HepG2 (cell line): ENCODE data around the gene FECH. TPM values are rescaled to one million over a fixed set of nuclear protein-coding genes. Genes with fewer than 3 reads are reported as not detected.
A peak's percentile ranks its signal among the peaks of the same experiment; 100 is the strongest.

Source experiments
- ATAC-seq: fragments of 200-7000 bp; cut with Tn5 transposase; 3 replicates; pipeline ENCODE4 v1.9.1; 2020; ENCODE audit warnings: mild to moderate bottlenecking, moderate library complexity
- BruUV-seq: library from RNA; stranded (reverse); fragments of 400-500 nt; replicated peaks from 2 replicates; lab custom pipeline; 2021; lab: Mats Ljungman, UMichigan
- CTCF ChIA-PET: fragments of 300-600 bp; formaldehyde crosslinking; extraction: SDS; loops from one replicate; lab custom pipeline; 2021; ENCODE audit warnings: low total read pairs, inconsistent platforms, low intra/inter-chr PET ratio; lab: Yijun Ruan, JAX
- POLR2A ChIA-PET: fragments of 350-600 bp; sonication (Branson Sonifier 250); formaldehyde crosslinking; loops from one replicate; lab custom pipeline; 2020; ENCODE audit warnings: antibody characterized with exemption, inconsistent platforms; lab: Yijun Ruan, JAX
- DNase-seq: peaks from one replicate; pipeline ENCODE4 v3.0.0-alpha.2; 2015; ENCODE audit warnings: low spot score
- FAIRE-seq: peaks from 3 replicates; lab custom pipeline; 2011; peaks lifted over from hg19 to GRCh38; lab: Jason Lieb, UNC
- H2AFZ ChIP-seq: one replicate; pipeline ENCODE4 v1.6.1; 2011; ENCODE audit warnings: low read length, inconsistent platforms
- H3K27ac ChIP-seq: fragments of 300-600 bp; 3 replicates; pipeline ENCODE4 v1.8.0; 2011; ENCODE audit warnings: mixed run types, mild to moderate bottlenecking, mixed read lengths, low read length, inconsistent platforms; ENCODE audit not compliant: insufficient read depth; ENCODE audit errors: extremely low read length
- H3K27me3 ChIP-seq, 2 experiments: fragments of 200-600 bp in 1 of 2; 2 replicates in 1 of 2; 3 replicates in 1 of 2; pipeline versions ENCODE4 v1.6.0 to v1.8.0; 2011; ENCODE audit warnings: low read length in 2 of 2, mild to moderate bottlenecking in 2 of 2, moderate library complexity in 2 of 2, inconsistent platforms in 1 of 2; ENCODE audit not compliant: insufficient read depth in 2 of 2, control insufficient read depth in 1 of 2
- H3K36me3 ChIP-seq, 2 experiments: fragments of 200-600 bp in 1 of 2; replicated peaks in 1 of 2; 2 replicates in 1 of 2; 3 replicates in 1 of 2; pipeline versions ENCODE4 v1.5.1 to v1.8.0; 2011; ENCODE audit warnings: low read length in 2 of 2, inconsistent platforms in 1 of 2; ENCODE audit not compliant: insufficient read depth in 2 of 2, control insufficient read depth in 1 of 2
- H3K4me1 ChIP-seq: 2 replicates; pipeline ENCODE4 v1.5.1; 2012; ENCODE audit warnings: low read length, inconsistent platforms; ENCODE audit not compliant: insufficient read depth
- H3K4me2 ChIP-seq: 2 replicates; pipeline ENCODE4 v1.6.0; 2011; ENCODE audit warnings: low read depth, low read length, inconsistent platforms
- H3K4me3 ChIP-seq, 3 experiments: fragments of 200-600 bp in 1 of 3; sonication (generic), shearing (Covaris generic) in 1 of 3; replicated peaks in 1 of 3; 2 replicates each; pipeline ENCODE4 v1.5.1; 2011 to 2016; ENCODE audit warnings: low read length in 3 of 3, inconsistent platforms in 2 of 3, low read depth in 2 of 3, mild to moderate bottlenecking in 2 of 3, control low read depth in 1 of 3, mixed read lengths in 1 of 3; ENCODE audit not compliant: insufficient read depth in 1 of 3
- H3K79me2 ChIP-seq: one replicate; pipeline ENCODE4 v1.6.1; 2011; ENCODE audit warnings: low read length, inconsistent platforms; ENCODE audit not compliant: insufficient read depth
- H3K9ac ChIP-seq: 2 replicates; pipeline ENCODE4 v1.6.0; 2011; ENCODE audit warnings: mild to moderate bottlenecking, low read depth, low read length, inconsistent platforms; ENCODE audit not compliant: insufficient read depth
- H3K9me3 ChIP-seq: 2 replicates; pipeline ENCODE4 v1.5.1; 2012; ENCODE audit warnings: mild to moderate bottlenecking, low read length
- H4K20me1 ChIP-seq: 2 replicates; pipeline ENCODE4 v1.6.0; 2011; ENCODE audit warnings: inconsistent platforms, mild to moderate bottlenecking, low read length, moderate library complexity; ENCODE audit not compliant: insufficient read depth
- AHDC1 ChIP-seq: sonication (generic); formaldehyde crosslinking; IDR thresholded peaks from 2 replicates; pipeline ENCODE4 v1.5.1; 2020; ENCODE audit warnings: mild to moderate bottlenecking, missing genetic modification reagents, borderline replicate concordance
- HOXA5 ChIP-seq: sonication (generic); formaldehyde crosslinking; IDR thresholded peaks from 2 replicates; pipeline ENCODE4 v1.4.0; 2020; ENCODE audit warnings: missing genetic modification reagents
- KAT7 ChIP-seq: IDR thresholded peaks from 2 replicates; pipeline ENCODE4 v1.6.1; 2018; ENCODE audit warnings: borderline replicate concordance, missing compliant biosample characterization
- NCOR1 ChIP-seq: fragments of 200-600 bp; sonication (generic); IDR thresholded peaks from 2 replicates; pipeline ENCODE4 v1.7.0; 2017; ENCODE audit warnings: antibody characterized with exemption, low read length, borderline replicate concordance
- NONO ChIP-seq, 2 experiments: fragments of 450-650 bp in 1 of 2; sonication (generic) in 1 of 2; formaldehyde crosslinking in 1 of 2; IDR thresholded peaks in 1 of 2; conservative IDR thresholded peaks in 1 of 2; 2 replicates each; pipeline versions ENCODE4 v1.6.1 to v1.8.0; 2017 to 2022; ENCODE audit warnings: mild to moderate bottlenecking in 1 of 2, missing genetic modification reagents in 1 of 2, moderate library complexity in 1 of 2
- ONECUT2 ChIP-seq: sonication (generic); formaldehyde crosslinking; IDR thresholded peaks from 2 replicates; pipeline ENCODE4 v1.4.0; 2020; ENCODE audit warnings: missing genetic modification reagents
- PHF5A ChIP-seq: IDR thresholded peaks from one replicate; pipeline ENCODE4 v1.6.1; 2018; ENCODE audit warnings: low read depth, missing genetic modification reagents; ENCODE audit not compliant: unreplicated experiment
- PPARG ChIP-seq: conservative IDR thresholded peaks from 2 replicates; pipeline ENCODE4 v1.6.1; 2016; ENCODE audit warnings: missing biosample characterization, missing genetic modification reagents
- SMYD3 ChIP-seq: sonication (generic); formaldehyde crosslinking; IDR thresholded peaks from 2 replicates; pipeline ENCODE4 v1.8.1; 2023; ENCODE audit warnings: mild to moderate bottlenecking, missing genetic modification reagents
- TGIF2 ChIP-seq: IDR thresholded peaks from 2 replicates; pipeline ENCODE4 v1.6.1; 2016; ENCODE audit warnings: control low read depth, missing compliant biosample characterization
- U2AF1 ChIP-seq: fragments of 200-400 bp; formaldehyde crosslinking; optimal IDR thresholded peaks from 2 replicates; pipeline ENCODE3; 2017; ENCODE audit warnings: mild to moderate bottlenecking, low read depth, low read length
- XRCC5 ChIP-seq: fragments of 200-400 bp; formaldehyde crosslinking; optimal IDR thresholded peaks from 2 replicates; pipeline ENCODE3; 2017; ENCODE audit warnings: mild to moderate bottlenecking, low read length
- ZBTB10 ChIP-seq: sonication (generic); formaldehyde crosslinking; IDR thresholded peaks from 2 replicates; pipeline ENCODE4 v1.4.0; 2020; ENCODE audit warnings: missing genetic modification reagents, borderline replicate concordance
- ZKSCAN1 ChIP-seq: fragments of 150-350 bp; IDR thresholded peaks from 2 replicates; pipeline ENCODE4 v1.6.1; 2014; ENCODE audit warnings: low read length
- ZNF678 ChIP-seq: sonication (generic); formaldehyde crosslinking; IDR thresholded peaks from 2 replicates; pipeline ENCODE4 v1.4.0; 2020; ENCODE audit warnings: mild to moderate bottlenecking, missing genetic modification reagents
- ZNF776 ChIP-seq: sonication (generic); formaldehyde crosslinking; IDR thresholded peaks from 2 replicates; pipeline ENCODE4 v1.4.0; 2020; ENCODE audit warnings: mild to moderate bottlenecking, missing genetic modification reagents
- ZNF777 ChIP-seq: sonication (generic); formaldehyde crosslinking; IDR thresholded peaks from 2 replicates; pipeline ENCODE4 v1.4.0; 2020; ENCODE audit warnings: missing genetic modification reagents
- ZNF83 ChIP-seq: sonication (generic); formaldehyde crosslinking; IDR thresholded peaks from 2 replicates; pipeline ENCODE4 v1.4.0; 2020; ENCODE audit warnings: missing genetic modification reagents, mild to moderate bottlenecking, borderline replicate concordance
- WGBS: methylation state at CpG from one replicate; pipeline ENCODE4 v1.1.6; 2017; ENCODE audit warnings: low lambda C conversion rate; 5-methylcytosine and 5-hydroxymethylcytosine counted together
- in situ Hi-C: cut with HindIII; loops from 2 replicates; pipeline ENCODE4 v1.10.0; 2017; ENCODE audit warnings: low pct_unique_long_range_greater_than_20kb; ENCODE audit not compliant: extremely low pct_ligation_motif_present
- intact Hi-C: fragments of 100-400 bp; cut with micrococcal nuclease; formaldehyde crosslinking; loops from one replicate; pipeline ENCODE4 v1.10.0; 2022; ENCODE audit not compliant: unreplicated experiment
- polyA plus RNA-seq, 8 experiments: library from polyadenylated mRNA; depleted of rRNA in 3 of 8; stranded (reverse) in 7 of 8; unstranded in 1 of 8; fragments of >200 nt; fragmentation: Illumina TruSeq in 4 of 8; extraction: Trizol in 4 of 8; gene quantifications; 2 replicates each; pipeline versions ENCODE4 v1.2.1 to v1.2.3, GENCODE V29; 2011 to 2016; ENCODE audit warnings: low read depth in 4 of 8, missing spikeins in 1 of 8, mixed read lengths in 1 of 8; ENCODE audit not compliant: insufficient read depth in 1 of 8
- total RNA-seq, 5 experiments: library from RNA; depleted of rRNA; stranded (reverse); fragments of >200 nt; fragmentation: Illumina TruSeq; extraction: Trizol; gene quantifications; 2 replicates each; pipeline ENCODE4 v1.2.3, GENCODE V29; 2016; ENCODE audit warnings: low read depth in 1 of 5

The FECH gene
- total and polyA plus RNA-seq, 2 of the 13 experiments (the other 11 are each of a cell fraction or from before 2014, with no cell fraction given): 14.7 to 21.9 TPM

GRCh38 chr18:57587098-57587661 is 678 bp upstream of the FECH start:
- Histone ChIP-seq H4K20me1 (no peaks in the 10 kb centered on the region), H3K9me3 (no peaks in the 10 kb centered on the region), H3K36me3 (no peaks in the 10 kb centered on the region; a peak in 1 of 5 replicates), H3K4me2 (peak overlapping the region; percentile 91), H3K4me3 (peak overlapping the region; percentile 70 to 85 (median 81); a peak in 4 of 6 replicates), H3K79me2 (no peaks in the 10 kb centered on the region), H3K27me3 (no peaks in the 10 kb centered on the region), H3K27ac (peak overlapping the region; percentile 58), H2AFZ (no peak overlapping the region), H3K4me1 (peaks cover 13% of the 10 kb centered on the region), H3K9ac (peak overlapping the region; percentile 73; the same call in 1 of the 2 replicates)
- FAIRE-seq (no peak), DNase-seq (no peak), ATAC-seq (no peak; the same call in 2 of the 3 replicates)
- POLR2A ChIA-PET: no interaction called here
- CTCF ChIA-PET: no interaction called here
- BruUV-seq: TSS peak; percentile 56
- in situ Hi-C loops (no loop called here), intact Hi-C loops (no loop called here)
- 84% methylated on average over 12 of the region's 12 CpGs for WGBS
- TF ChIP-seq ONECUT2 (CRISPR knock-in tag) (no peak), PHF5A (CRISPR knock-in tag) (no peak), HOXA5 (0 out of 2 replicates have a peak, but pooled peaks have one; percentile 0), XRCC5 (no peak), NONO (IDR thresholded peaks at IDR 0.05) (no peak), NONO (CRISPR knock-in tag; conservative IDR thresholded peaks at IDR 0.05) (0 out of 2 replicates have a peak, but pooled peaks have one; percentile 9), ZNF776 (CRISPR knock-in tag) (no peak), ZBTB10 (CRISPR knock-in tag) (no peak), ZKSCAN1 (peak; percentile 31; the same call in 1 of the 2 replicates), U2AF1 (no peak), ZNF83 (no peak), PPARG (CRISPR knock-in tag) (no peak), ZNF678 (no peak), ZNF777 (CRISPR knock-in tag) (no peak), AHDC1 (CRISPR knock-in tag) (no peak), TGIF2 (CRISPR knock-in tag) (no peak), NCOR1 (no peak), SMYD3 (CRISPR knock-in tag) (no peak), KAT7 (CRISPR knock-in tag) (no peak)
